ENCODE measurements around the gene MAGEA8.
"Not testable (repeated sequence)": the region's sequence is repeated elsewhere in the genome, so short reads cannot be mapped to it uniquely, and the experiment has no call there.

MAGEA8 gene, protein sequence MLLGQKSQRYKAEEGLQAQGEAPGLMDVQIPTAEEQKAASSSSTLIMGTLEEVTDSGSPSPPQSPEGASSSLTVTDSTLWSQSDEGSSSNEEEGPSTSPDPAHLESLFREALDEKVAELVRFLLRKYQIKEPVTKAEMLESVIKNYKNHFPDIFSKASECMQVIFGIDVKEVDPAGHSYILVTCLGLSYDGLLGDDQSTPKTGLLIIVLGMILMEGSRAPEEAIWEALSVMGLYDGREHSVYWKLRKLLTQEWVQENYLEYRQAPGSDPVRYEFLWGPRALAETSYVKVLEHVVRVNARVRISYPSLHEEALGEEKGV

DNA sequence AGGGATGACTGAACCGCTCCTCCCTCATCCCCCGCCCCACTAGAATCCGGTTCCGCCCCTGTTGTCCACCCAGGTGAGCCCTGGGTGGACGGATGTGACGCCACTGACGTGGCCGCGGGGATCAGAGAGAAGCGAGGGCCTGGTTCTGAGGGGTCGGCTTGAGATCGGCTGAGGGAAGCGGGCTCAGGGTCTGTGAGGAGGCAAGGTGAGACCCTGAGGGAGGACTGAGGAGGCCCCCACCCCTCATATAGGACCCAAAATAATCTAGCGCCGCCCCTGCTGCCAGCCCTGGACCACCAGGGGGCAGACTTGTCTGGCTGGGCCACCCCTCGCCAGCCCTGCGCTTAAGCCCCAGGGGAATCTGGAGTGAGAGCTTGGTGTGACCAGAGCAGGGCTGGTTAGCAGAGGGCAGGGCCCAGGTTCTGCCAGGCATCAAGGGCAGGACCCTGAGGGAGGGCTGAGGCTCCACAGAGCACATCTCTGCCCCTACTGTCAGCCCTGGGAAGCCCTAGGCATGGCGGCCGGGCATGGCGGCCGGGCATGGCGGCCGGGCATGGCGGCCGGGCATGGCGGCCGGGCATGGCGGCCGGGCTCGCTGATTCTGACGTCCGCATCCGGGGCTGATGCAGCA is at the start of gene MAGEA8:
Gene MAGEA8 (plus strand): TSS at position 103 of the 631 bp plus-strand sequence. CDS start 3,090 bp downstream, outside the sequence.
- DNase-seq: no peak

GRCh38 chrX:149831473-149831872 is 49.5 kb upstream of the MAGEA8 start:
- no peak for DNase-seq

GRCh38 chrX:149836728-149837127 is 44.3 kb upstream of the MAGEA8 start:
- not testable (repeated sequence) for DNase-seq

GRCh38 chrX:149837167-149837566 is 43.8 kb upstream of the MAGEA8 start:
- no peak for DNase-seq

DNA sequence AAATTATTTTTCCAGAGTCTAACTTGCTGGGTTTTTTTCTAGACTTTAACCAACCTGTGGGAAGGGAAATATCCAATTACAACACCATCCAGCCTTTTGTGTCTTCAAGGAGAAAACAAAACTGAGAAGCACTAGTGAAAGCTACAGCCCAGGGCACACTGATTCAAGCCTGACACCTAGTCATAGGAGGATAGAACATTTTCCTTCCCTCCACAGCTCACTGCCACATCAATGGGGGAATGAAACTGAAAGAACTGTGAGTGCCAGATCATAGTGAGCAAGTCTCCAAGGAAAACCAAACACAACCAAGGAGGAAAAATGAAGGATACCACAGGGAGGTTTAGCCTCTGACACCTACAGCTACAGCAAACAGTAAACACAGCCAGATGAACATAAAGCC is 43.3 kb upstream of the MAGEA8 start:
- DNase-seq: no peak

GRCh38 chrX:149841929-149842328 is 39.1 kb upstream of the MAGEA8 start:
- DNase-seq: no peak

DNA sequence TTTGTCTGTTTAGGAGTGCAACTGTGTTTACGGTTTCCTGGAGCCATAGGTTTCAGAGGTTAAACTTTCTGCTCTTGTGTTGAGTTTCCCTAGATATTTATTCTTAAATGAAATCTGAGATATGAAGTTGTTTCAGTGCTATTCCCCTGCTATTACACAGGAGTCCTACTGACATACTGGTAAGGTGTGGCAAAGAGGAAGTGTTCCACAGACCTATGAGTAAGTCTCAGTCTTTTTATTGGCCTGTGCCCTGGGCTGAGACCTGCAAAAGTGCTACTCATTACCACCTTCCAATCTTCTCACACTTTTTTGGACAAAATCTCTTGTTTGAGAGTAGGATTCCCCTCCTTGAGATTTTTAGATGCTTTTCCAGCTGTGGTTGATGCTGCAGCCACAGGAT is 35.6 kb upstream of the MAGEA8 start:
- no peak for DNase-seq

DNA sequence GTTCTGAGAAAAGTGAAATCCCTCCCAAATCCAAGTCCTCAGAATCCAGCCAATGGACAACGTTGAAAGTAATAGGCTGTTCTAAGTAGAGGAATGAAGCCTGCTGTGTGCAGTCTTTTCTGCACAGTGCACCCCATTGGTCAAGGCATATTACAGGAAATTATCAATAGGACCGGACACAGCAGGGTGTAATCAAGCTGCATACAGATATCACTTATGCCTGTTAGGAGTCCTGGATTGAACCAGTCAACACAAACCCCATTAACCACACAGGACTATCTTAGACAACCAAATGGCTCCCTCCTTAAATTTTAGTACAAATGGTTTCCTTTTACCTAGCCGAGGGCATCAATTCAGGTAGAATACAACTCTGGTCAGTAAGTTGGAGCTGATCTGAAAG is 34.2 kb upstream of the MAGEA8 start:
- DNase-seq: no peak

DNA sequence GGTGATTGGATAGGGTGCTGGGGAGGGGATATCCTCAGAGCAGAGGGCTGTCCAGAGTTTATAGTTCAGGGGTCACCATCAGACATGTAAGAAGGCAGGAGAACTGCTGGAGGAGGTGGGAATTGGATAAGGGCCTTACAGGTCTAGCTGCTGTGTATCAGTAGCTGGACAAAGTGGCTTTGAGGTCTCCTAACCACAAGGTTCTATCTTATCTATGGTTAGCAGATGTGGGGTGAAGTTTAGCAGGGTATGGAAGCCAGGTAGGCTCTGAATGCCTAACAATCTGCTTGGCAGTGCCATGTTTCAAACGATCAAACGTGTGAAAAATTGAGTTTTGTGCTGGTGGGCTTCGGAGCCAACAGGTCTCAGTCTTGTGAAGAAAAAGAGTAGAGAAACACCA is 32.1 kb upstream of the MAGEA8 start:
- no peak for DNase-seq

DNA sequence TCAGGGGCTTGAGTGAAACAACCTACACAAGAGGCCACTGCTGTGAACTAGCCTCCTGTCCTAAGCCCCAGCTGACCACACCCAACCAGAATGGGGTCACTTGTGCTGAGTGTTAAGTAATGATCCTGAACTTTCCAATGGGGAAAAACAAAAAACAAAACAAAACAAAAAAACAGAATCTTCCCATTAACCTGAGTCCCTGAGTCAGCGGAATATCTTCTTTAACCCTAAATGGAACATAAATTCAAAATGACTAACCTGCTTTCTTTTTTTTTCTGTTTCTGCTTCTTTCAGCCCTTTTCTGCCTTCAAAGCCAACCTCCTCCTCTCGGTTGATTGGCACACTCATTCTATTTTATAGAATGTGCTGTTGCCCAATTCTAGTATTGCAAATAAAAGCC is 31.2 kb upstream of the MAGEA8 start:
- DNase-seq: no peak

DNA sequence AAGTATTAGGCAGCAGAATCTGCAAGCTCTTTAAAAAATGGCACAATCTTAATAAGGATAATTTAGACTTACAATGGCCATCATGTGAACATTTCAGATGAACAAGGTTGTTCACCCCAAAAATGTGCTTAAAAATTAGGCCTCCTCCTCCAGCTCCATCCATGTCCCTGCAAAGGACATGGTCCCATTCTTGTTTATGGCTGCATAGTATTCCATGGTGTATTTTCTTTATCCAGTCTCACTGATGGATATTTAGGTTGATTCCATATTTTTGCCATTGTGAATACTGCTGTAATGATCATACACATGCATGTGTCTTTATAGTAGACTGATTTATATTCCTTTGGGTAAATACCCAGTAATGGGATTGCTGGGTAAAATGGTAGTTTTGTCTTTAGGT is 29.1 kb upstream of the MAGEA8 start:
- no peak for DNase-seq

DNA sequence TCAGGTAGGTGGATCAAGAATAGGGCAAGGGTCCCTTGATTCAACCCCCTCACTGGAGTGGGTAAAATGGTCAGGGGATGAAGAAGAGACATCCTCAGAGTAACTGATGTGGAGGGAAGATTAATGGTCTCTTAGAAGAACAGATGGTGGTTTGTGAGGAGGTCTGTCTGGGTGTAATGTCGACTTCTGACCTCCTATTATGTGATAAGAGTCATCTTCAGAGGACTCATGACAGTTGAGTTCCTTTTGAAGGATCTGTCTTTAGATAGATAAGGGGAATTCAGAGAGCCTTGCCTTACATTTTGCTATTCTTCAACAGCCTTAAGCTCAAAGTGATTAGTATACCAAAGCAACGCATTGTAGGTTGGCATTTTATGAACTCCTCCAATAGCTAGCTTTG is 27.1 kb upstream of the MAGEA8 start:
- DNase-seq: no peak

GRCh38 chrX:149858592-149858991 is 22.4 kb upstream of the MAGEA8 start:
- peak in 1 of 2 donors; percentile 16 for DNase-seq

DNA sequence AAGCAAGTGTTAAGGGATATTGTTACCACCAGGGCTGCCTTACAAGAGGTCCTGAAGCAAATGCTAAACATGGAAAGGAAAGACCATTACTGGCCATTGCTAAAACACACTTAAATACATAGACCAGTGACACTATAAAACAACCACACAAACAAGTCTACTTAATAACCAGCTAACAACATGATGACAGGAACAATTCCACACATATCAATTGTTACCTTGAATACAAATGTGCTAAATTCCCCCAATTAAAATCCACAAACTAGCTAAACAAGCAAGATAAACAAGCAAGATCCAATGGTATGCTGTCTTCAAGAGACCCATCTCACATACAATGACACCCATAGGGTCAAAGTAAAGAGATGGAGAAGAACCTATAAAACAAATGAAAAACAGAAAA is 20.5 kb upstream of the MAGEA8 start:
- DNase-seq: no peak

DNA sequence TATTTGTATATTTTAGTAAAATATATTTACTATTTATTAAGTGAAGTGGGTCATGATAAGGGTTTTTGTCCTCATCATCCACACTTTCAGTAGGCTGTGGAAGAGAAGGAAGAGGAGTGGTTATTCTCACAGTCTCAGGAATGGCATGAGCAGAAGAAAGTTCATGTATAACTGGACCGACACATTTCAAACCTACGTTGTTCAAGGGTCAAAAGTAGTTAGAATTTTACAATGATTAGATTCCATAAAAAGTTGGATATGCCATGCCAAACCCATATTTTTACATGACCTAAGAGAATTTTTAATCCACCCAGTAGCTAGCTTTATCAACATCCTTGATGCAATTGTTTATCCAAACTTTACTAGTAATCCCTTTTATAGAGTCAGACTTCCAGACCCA is 15.6 kb upstream of the MAGEA8 start:
- no peak for DNase-seq

GRCh38 chrX:149867488-149867887 is 13.5 kb upstream of the MAGEA8 start:
- DNase-seq: no peak

- no peak for DNase-seq
These were observed 10.1 kb upstream of the MAGEA8 start for GRCh38 chrX:149870840-149871239.

GRCh38 chrX:149871433-149871832 is 9.6 kb upstream of the MAGEA8 start:
- no peak for DNase-seq

- DNase-seq: peak; percentile 50 to 67
These were observed 9.0 kb upstream of the MAGEA8 start for GRCh38 chrX:149871940-149872339.

DNA sequence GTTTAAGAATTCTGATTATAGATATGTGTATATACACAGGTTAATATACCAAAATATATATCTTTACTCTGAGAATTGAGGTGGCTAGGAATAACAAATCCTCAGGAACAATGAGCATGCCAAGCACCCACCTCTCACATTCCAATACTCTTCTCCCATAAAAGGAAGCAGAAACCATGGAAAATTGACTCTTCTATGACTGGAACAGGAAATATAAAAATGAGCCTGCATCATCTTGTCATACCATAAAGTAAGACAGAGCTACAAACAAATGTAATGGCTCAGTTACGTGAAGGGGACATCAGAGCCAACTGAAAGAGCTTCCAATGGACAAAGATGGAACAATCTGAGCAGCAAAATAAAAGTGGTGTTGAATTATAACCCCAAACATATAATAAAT is 3.8 kb upstream of the MAGEA8 start:
- DNase-seq: no peak

- no peak for DNase-seq
These were observed 3.3 kb upstream of the MAGEA8 start for GRCh38 chrX:149877636-149878035.

GRCh38 chrX:149890828-149891227 is 9.8 kb downstream of the MAGEA8 start:
- not testable (repeated sequence) for DNase-seq

DNA sequence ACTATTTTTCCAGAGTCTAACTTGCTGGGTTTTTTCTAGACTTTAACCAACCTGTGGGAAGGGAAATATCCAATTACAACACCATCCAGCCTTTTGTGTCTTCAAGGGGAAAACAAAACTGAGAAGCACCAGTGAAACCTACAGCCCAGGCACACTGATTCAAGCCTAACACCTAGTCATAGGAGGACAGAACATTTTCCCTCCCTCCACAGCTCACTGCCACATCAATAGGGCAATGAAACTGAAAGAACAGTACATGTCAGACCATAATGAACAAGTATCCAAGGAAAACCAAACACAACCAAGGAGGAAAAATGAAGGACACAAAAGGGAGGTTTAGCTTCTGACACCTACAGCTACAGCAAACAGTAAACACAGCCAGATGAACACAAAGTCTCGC is 17.6 kb downstream of the MAGEA8 start:
- no peak for DNase-seq

DNA sequence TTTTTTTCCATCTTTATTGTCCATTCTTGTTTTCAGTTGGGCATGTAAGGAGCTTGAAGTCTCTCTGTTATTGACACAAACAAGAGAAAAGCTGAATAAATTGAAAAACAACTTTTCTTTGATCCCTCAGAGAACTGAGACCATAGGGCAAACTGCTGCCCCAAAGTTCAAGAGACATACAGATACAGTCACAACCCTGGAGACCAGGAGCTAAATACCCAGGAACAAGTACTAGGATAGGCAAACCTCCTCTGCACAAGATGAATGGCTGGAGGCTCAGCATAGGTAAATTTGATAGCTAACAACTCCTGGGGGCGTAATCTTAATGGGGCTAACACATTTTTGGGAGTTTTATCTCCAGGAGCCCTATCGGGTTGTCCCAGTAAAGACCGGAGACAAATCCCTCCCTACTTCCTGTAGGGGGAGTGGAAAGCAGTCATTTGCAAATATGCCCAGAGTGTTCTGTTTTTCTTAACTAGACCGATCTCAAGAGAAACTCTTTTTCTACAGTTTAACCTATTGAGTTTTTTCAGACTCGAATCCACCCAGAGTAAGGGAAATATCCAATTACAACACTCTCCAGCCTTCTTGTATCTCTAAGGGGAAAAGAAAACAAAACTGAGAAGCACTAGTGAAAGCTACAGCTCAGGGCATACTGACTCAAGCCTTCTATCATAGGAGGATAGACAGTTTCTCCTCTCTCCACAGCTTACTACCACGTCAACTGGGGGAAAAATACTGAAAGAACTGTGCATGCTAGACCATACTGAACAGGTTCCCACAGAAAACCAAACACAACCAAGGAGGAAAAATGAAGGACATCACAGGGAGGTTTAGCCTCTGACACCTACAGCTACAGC is 23.1 kb downstream of the MAGEA8 start:
- no peak for DNase-seq
